Endothelial cell (in vitro differentiated cells): Measurements from ENCODE around the gene PBX2. TPM values are rescaled to one million over a fixed set of nuclear protein-coding genes. Genes with fewer than 3 reads are reported as not detected.
A peak's percentile ranks its signal among the peaks of the same experiment; 100 is the strongest.

Experiments
- DNase-seq: peaks from one replicate; pipeline ENCODE4 v3.0.0; 2021; ENCODE audit warnings: low spot score
- H3K27ac Mint-ChIP-seq: one replicate; pipeline ENCODE4 v1.8.0; 2021; ENCODE audit warnings: mixed read lengths, inconsistent platforms; ENCODE audit not compliant: unreplicated experiment
- H3K27me3 Mint-ChIP-seq: one replicate; pipeline ENCODE4 v1.8.0; 2021; ENCODE audit warnings: mild to moderate bottlenecking, moderate library complexity, mixed read lengths, inconsistent platforms; ENCODE audit not compliant: unreplicated experiment
- H3K36me3 Mint-ChIP-seq: one replicate; pipeline ENCODE4 v1.8.0; 2021; ENCODE audit warnings: mild to moderate bottlenecking, low read depth, mixed read lengths, inconsistent platforms; ENCODE audit not compliant: unreplicated experiment
- H3K4me1 Mint-ChIP-seq: one replicate; pipeline ENCODE4 v1.8.0; 2021; ENCODE audit warnings: mild to moderate bottlenecking, mixed read lengths, inconsistent platforms; ENCODE audit not compliant: unreplicated experiment
- H3K4me3 Mint-ChIP-seq: one replicate; pipeline ENCODE4 v1.8.0; 2021; ENCODE audit warnings: mild to moderate bottlenecking, mixed read lengths, inconsistent platforms; ENCODE audit not compliant: unreplicated experiment
- H3K9me3 Mint-ChIP-seq: one replicate; pipeline ENCODE4 v1.8.0; 2021; ENCODE audit warnings: mixed read lengths, inconsistent platforms; ENCODE audit not compliant: unreplicated experiment
- long read RNA-seq: library from polyadenylated mRNA; unstranded; transcript quantifications from one replicate; pipeline ENCODE4 v2.0.0, GENCODE V29; 2020; ENCODE audit not compliant: unreplicated experiment
- total RNA-seq: library from RNA; stranded (reverse); fragmentation: NEBNext Ultra II Directional; extraction: Animal tissue kit (Norgen Biotek cat#: 25700); gene quantifications from one replicate; pipeline ENCODE4 v1.2.1, GENCODE V29; 2021; ENCODE audit not compliant: unreplicated experiment
- TF ChIP-seq, protein P1 (sequence below): fragments of 200-600 bp; sonication (generic); IDR thresholded peaks from one replicate; pipeline ENCODE4 v1.5.0; 2021; ENCODE audit warnings: antibody characterized with exemption; ENCODE audit not compliant: unreplicated experiment

The PBX2 gene, protein sequence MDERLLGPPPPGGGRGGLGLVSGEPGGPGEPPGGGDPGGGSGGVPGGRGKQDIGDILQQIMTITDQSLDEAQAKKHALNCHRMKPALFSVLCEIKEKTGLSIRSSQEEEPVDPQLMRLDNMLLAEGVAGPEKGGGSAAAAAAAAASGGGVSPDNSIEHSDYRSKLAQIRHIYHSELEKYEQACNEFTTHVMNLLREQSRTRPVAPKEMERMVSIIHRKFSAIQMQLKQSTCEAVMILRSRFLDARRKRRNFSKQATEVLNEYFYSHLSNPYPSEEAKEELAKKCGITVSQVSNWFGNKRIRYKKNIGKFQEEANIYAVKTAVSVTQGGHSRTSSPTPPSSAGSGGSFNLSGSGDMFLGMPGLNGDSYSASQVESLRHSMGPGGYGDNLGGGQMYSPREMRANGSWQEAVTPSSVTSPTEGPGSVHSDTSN
- total RNA-seq: 308 TPM
- long read RNA-seq: 0 reads

DNA sequence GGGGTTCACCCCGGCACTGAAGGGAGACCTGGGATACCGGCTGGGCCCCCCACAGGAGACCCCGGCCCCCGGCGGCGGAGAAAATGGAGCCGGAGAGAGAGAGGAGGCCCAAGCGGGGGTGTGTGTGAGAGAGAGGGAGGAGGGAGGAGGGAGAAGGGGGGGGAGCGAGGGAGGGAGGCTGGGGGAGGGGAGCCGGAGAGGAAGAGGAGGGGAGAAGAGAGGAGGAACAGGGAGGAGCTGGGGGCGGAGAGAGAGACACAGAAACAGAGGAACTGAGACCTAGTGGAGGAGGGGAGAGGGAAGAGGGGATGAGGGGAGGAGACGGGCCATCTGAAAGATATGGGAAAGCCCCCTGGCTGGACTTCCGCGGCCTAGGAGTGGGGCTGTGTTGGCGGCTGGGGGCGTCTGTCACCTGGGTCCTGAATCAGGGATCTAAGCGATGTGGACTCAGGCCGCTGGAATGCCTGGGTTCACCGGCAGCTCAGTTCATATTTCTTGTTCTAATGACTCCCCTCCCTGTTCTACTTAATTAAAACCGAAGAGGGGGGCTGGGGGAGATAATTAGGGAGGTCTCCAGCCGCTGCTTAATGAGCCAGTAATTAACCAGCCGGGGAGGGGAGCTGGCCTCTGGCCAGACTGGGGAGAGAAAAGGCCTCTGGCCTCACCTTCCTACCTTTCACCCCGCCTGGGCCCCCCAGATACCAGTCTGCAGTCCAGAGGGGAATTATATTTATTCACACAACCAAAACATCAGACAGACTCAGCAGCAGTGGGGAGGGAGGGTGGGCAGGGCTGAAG lies at the start of gene PBX2:
Gene PBX2, minus strand, starts transcription at position 149 of the 798 bp plus-strand sequence. CDS start 287 bp downstream, outside the sequence.
- peaks cover 30% of the 10 kb centered on the region for H3K36me3 Mint-ChIP-seq
- H3K27me3 Mint-ChIP-seq: peaks cover 16% of the 10 kb centered on the region
- peaks cover 75% of the 10 kb centered on the region for H3K4me1 Mint-ChIP-seq
- peak; percentile 58 for DNase-seq
- peak within 1 kb of the TSS; percentile 97 for H3K27ac Mint-ChIP-seq
- TF ChIP-seq, protein P1, sequence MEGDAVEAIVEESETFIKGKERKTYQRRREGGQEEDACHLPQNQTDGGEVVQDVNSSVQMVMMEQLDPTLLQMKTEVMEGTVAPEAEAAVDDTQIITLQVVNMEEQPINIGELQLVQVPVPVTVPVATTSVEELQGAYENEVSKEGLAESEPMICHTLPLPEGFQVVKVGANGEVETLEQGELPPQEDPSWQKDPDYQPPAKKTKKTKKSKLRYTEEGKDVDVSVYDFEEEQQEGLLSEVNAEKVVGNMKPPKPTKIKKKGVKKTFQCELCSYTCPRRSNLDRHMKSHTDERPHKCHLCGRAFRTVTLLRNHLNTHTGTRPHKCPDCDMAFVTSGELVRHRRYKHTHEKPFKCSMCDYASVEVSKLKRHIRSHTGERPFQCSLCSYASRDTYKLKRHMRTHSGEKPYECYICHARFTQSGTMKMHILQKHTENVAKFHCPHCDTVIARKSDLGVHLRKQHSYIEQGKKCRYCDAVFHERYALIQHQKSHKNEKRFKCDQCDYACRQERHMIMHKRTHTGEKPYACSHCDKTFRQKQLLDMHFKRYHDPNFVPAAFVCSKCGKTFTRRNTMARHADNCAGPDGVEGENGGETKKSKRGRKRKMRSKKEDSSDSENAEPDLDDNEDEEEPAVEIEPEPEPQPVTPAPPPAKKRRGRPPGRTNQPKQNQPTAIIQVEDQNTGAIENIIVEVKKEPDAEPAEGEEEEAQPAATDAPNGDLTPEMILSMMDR: no peak
- peak within 1 kb of the TSS; percentile 100 for H3K4me3 Mint-ChIP-seq
- H3K9me3 Mint-ChIP-seq: no peaks in the 10 kb centered on the region

DNA sequence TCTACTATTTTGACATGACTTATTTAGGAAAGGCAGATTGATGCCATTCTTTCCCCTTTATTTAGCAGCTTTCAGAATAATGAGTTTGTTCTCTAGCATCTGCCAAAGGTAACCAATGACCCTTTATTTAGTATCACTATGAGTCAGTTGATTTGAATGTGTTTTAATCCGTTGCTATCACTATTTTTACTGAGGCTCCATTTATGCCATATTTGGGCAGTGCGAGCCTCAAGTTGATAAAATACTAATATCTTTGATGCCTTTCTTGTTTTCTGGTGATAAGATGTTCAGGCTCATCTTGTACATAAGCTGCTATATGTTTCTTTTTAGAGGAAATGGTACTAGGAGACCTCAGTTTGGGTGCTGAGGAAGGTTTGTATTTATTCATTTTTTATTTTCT lies 49.5 kb upstream of the PBX2 start:
- H3K27me3 Mint-ChIP-seq: peaks cover 11% of the 10 kb centered on the region

DNA sequence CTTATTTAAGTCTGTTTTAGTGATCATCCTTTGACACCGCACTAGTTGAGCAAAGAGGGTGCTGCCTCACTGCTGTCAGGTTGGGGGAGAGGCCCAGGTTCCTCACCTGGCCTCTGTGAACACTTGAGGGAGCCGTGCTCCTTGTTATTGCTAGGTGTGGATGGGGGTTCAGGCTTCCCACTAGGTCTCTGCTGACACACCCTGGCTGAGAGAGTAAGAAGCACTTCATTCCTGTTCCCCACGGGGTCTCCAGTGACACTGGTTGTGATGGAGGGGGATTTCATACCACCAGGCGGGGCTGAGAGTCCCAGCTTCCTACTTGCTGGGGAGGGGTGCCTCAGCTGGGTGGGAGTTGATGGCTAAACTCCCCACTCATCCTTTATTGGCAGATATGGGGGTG lies 44.9 kb upstream of the PBX2 start:
- H3K27ac Mint-ChIP-seq: peak overlapping the region; percentile 96
- H3K27me3 Mint-ChIP-seq: peaks cover 3% of the 10 kb centered on the region
- H3K4me1 Mint-ChIP-seq: peaks cover 26% of the 10 kb centered on the region
- no peaks in the 10 kb centered on the region for H3K36me3 Mint-ChIP-seq
- no peak overlapping the region for H3K4me3 Mint-ChIP-seq
- TF ChIP-seq, protein P1: no peak
- DNase-seq: no peak
- no peaks in the 10 kb centered on the region for H3K9me3 Mint-ChIP-seq

More for the DNA sequence above, 49.5 kb upstream of the PBX2 start:
- TF ChIP-seq, protein P1: no peak
- no peaks in the 10 kb centered on the region for H3K36me3 Mint-ChIP-seq
- no peak overlapping the region for H3K4me3 Mint-ChIP-seq
- H3K9me3 Mint-ChIP-seq: no peaks in the 10 kb centered on the region
- H3K4me1 Mint-ChIP-seq: peaks cover 16% of the 10 kb centered on the region
- no peak for DNase-seq
- no peak overlapping the region for H3K27ac Mint-ChIP-seq

DNA sequence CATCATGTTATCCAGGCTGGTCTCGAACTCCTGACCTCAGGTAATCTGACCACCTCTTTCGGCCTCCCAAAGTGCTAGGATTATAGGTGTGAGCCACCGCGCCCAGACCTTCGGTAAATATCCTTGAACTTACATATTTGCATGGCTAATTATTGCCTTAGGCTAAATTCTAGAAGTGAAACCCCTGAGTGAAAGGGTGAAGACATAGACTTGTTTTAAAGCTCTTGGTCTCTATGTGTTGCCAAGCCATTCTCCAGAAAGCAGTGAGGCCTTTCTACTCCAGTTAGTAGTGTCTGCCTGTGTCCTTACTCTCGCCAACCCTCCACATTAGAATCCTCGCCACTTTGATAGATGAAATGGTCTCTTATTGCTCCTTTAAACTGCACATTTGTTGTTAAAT lies 36.4 kb upstream of the PBX2 start:
- Mint-ChIP-seq H3K4me3 (no peak overlapping the region), H3K27ac (peak overlapping the region; percentile 87), H3K9me3 (no peaks in the 10 kb centered on the region), H3K36me3 (peaks cover 2% of the 10 kb centered on the region), H3K27me3 (peaks cover 4% of the 10 kb centered on the region), H3K4me1 (peaks cover 57% of the 10 kb centered on the region)
- TF ChIP-seq, protein P1: no peak
- DNase-seq: no peak
